Iris pigment epithelial cell (primary cell): ENCODE measurements around the gene KRR1.

Source experiments
- DNase-seq: peaks from one replicate; pipeline ENCODE4 v3.0.0-alpha.2; 2011; ENCODE audit warnings: low read depth

Gene KRR1

DNA sequence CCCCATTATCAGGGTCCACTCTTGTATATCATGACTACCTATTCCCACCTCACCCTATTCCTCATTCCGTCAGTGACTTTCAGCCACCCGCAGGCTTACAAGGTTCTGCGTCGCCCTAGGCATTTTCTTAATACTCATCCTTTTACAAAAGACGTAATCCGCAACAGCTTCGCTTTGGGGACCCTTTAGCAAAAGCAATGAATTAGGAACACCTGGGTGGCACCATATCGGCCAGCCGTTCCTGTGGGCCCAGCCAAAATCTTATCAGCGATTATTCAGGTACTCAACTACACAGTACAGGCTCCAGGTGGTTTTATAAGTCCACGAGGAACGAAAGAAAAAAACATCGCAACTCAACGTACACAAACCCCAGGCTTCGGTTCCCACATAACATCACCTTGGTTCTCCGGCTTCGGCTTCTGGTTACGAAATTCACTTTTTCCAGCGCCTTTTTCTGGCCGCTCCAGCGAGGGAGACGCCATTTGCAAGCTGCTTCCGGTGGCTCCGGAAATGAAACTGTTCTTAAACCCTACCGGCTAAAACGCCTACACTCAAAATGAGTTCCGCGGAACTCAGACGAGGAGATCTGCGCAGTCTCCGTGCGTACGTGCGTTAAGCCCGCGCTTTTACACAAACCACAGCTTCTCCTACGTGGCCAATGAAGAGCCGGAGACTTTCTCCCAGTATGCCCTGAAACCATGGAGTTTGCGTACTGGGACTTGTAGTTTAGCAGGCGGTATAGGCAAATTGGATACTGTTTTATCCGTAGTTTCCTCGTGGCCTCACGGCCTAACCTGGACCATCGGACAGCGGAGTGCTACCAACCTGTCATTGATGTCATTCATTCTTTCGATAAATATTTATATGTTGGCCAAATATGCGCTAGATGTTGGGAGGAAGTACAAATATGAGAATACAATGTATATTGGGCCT lies at the start of gene KRR1:
Gene KRR1 (minus strand): TSS at position 494 of the 933 bp plus-strand sequence. CDS start 12 bp downstream, at position 482.
- peak; percentile 100 for DNase-seq

GRCh38 chr12:75560167-75560566 lies 48.8 kb upstream of the KRR1 start:
- peak; percentile 44 for DNase-seq

DNA sequence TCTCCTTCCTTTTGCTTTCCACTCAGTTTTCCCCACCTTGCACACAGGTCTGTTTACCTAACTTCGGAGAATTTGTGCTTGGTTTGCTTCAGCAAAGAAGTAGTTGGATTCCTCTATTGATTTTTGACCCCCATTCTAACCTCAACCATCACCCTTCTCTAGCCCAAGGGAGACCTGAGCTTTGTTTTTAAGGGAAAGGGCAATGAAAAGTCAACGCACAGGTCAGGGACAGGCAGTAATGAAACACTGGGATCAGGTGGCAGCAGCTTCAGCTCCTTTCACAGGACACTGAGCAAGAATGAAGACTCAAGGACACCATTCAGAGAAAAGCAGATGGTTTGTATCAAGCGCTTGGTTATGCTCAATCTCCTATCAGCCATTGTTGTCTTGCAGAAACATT lies 46.9 kb upstream of the KRR1 start:
- DNase-seq: no peak

DNA sequence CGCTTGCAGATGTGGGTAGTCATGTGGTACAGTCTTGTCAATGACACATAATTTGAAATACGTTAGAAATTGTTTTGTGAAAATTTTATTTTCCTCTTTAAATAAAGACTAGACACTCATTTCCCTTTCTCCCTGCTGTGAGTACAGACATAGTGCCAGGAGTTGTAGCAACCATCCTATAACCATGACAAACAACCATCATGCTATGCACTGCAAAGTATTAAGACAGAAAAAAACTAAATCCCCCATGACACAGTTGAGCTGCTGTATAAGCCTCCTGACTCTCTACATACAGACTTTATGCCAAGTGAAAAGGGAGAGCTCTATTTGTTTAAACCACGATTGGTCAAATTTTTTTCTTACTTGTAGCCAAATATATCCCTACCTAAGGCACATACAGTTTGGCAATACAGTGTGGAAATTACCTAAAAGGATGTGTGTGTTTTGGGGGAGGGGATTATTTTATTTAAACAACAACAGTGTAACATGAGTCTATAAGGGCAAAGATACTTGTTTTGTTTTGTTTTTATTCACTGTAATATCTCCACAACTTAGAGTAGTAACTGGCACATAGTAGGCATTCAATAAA lies 45.0 kb upstream of the KRR1 start:
- DNase-seq: no peak

DNA sequence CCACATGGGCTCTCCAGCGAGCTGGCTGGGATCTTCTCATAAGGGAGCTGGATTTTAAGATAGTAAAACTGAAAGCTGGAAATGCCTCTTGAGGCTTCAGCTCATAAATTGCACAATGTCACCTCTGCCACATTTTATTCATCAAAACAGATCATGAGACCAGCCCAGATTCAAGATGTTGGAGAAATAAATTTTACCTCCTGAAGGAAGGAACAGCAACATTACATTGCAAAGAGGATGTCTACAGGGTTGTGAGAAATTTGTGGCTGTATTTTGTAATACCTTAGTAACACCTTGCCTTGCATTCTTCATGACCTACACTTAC lies 43.1 kb upstream of the KRR1 start:
- peak; percentile 20 for DNase-seq

- DNase-seq: peak; percentile 34
Measured at GRCh38 chr12:75553836-75554555, 42.6 kb upstream of the KRR1 start.

DNA sequence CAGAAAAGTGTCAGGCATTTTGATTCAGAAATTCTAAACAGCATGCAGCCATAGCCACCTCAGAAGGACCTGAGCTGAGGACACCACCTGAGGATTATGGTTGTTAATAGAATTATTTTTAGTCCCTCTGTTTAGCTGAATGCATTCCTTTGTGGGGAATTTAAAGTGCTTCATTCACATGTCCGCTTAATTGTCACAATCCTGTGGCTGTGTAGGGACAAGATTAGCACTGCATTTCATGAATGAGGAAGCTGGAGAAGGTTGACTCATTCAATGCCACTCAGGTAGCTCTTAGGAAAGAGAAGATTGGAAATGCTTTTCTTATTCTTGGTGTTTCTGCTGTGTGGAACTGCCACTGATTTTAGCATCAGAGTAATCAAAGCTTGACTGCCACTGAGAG lies 42.0 kb upstream of the KRR1 start:
- DNase-seq: no peak

GRCh38 chr12:75551477-75551876 lies 40.1 kb upstream of the KRR1 start:
- no peak for DNase-seq

DNA sequence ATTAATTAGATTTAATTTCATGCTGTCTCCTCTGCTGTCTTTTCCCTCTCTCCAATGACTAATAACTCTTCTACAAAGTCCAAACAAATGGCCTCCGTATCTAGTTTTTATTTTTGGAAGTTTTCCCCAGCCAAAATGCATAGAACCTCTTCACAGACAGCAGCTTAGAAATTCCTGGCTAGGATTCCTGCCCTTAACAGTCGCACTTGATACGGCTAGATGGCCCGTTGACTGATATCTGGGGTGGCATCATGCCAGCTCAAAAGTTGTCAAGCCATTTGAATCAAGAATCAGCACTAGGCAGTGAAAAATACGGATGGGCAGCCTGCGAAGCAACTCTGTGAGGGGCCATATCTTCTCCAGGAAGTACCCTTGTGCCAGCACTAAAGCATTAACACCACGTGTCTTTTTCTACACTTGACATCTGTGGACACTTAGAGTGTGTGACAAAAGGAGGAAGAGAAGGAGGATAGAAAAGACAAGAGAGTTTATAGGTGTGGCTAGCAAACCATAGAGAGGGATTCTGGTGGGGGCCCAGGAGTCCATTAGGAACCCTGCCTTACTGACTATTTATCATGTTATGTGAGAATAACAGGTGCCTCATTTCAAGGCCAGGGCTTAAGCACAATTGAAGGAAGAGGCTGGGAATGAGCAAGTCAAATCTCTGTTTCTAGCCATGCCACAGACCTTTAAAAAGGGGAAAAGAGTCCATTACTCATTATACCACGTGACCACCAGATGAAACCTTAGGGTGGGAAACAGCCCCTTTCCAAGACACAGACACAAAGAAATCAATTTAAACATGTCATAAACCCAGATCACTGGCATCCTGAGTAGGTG lies 39.2 kb upstream of the KRR1 start:
- no peak for DNase-seq

DNA sequence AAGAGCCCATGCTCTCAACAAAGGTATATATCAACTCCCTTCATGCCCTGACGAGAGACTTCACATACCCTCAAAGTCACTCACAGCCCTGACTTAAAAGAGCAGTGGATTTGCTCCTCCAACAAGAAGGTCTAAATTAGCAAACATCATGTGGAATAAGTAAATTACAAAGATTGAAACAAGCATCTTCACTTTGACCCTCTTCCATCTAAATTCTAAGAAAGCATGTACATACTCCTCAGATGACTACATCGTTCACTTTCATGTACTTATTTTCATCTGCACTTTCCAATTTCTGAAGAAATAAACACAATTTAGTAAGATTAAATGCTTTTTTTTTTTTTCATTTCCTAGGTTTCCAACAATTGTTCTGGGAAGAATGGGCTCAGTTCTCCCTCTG lies 38.6 kb upstream of the KRR1 start:
- no peak for DNase-seq

DNA sequence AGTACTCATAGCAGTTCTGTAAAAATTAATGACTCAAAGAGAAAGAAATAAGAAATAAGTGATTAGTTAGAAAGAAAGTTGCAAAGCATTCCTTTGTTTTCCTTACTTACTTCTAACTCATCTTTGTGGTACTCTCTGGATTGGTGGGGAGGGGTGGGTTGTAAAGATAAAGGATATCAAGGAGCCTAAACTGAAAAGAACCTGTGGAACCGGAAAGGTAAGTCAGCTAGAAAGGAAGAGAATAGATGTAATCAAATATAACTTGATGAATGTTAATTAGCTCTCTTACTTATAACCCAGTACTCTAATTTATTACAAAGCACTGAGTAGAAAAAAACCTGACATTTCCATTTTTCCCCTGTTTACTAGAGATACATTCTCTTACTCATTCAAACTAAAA lies 37.5 kb upstream of the KRR1 start:
- no peak for DNase-seq

DNA sequence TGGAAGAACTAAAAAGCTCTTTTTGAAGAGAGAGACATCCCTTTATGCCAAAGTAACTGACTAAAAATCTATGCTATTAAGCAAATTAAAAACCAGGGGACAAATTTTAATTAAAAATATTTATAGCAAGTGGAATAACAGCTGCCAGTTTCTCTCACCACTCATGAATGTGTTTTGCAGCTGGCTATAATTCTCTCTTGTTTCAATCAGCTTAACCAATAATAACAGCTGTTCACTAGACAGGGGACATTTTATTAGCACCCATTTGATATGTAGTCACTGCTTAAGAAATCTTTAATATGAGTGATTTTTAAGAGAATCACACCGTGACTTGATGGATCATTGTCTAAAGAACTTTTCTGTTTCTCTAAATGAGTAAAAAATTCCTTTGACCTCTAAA lies 34.2 kb upstream of the KRR1 start:
- DNase-seq: no peak

DNA sequence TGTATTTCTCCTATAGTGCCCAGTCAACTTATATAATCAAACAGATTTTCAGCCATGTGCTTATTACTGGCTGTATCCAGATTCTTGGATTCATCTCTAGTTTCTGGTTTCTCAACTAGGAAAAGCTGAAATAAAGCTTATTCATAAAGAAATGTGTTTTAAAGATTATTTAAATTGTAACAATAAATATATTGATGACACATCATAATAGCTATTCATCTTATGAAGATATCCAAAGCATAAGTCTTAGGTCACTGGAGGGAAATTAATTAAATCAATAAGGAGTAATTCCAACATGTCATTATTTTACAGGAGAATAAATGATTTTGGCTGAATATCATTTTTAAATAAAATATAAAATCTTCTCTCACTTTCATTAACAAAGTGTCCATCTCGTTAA lies 32.1 kb upstream of the KRR1 start:
- no peak for DNase-seq

DNA sequence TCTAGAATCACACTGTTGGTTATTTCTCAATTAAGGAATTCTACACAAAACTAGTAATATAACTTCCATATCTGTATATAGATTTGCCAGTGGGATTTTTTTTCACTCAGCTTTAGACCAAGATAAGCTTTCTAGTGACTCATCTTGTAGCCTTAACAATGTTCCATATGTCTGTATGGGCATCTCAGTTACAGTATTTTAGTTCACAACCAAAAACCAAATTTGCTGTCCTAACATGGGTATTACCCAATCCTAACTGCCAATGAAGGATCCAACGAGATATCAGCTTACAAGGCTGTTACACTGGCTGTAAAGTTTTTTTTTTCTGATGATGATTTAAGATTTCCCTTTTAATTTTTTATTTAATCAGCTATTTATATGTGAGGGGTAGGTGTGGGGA lies 31.5 kb upstream of the KRR1 start:
- peak; percentile 68 for DNase-seq

DNA sequence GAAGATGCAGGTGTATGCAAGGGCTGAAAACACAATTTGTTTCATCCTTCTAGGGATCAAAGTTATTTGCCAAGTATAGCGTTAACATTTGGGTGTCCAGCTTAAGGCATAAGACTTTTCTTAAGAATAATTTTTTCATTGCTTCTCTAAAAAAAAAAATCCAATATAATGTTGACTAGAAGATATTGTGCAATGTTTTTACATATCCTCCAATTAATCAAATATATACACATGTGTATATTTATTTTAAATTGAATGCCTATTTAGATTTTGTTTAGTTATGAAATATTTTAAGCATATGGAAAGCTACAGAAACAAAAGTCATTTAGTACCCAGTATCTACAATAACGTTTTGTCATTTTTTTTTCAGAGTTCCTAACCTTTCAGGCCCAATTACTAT lies 28.5 kb upstream of the KRR1 start:
- DNase-seq: no peak

DNA sequence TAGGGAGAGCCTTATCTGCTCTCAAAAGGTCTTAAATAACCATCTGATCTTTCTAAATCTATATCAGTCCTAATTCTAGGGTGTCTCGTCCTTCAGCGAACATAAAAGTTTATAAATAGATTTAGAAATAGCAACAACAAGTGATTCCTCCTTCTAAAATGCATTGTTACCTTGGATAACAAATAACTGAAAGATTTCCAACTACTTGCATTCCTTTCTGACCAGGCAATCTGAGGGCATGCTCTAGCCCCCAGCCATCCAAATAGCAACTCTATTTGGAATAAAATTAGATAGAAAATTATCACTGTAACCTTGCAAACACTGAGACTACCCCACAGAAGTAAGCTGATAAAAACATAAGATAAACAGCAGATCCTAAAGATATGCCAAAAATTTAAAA lies 21.8 kb upstream of the KRR1 start:
- no peak for DNase-seq

- DNase-seq: no peak
Measured at GRCh38 chr12:75529826-75530225, 18.4 kb upstream of the KRR1 start.

DNA sequence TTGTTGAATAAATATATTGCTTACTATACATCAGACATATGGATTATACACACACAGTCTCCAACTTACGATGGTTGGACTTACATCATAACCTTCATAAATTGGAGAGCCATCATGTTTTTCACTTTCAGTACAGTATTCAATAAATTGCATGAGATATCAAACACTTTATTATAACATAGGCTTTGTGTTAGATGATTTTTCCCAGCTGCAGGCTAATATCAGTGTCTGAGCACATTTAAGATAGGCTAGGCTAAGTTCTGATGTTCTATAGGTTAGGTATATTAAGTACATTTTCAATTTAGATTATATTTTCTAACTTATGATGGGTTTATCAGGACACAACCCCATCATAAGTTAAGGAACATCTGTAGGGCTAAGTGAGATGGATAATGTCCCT lies 17.9 kb upstream of the KRR1 start:
- DNase-seq: no peak

DNA sequence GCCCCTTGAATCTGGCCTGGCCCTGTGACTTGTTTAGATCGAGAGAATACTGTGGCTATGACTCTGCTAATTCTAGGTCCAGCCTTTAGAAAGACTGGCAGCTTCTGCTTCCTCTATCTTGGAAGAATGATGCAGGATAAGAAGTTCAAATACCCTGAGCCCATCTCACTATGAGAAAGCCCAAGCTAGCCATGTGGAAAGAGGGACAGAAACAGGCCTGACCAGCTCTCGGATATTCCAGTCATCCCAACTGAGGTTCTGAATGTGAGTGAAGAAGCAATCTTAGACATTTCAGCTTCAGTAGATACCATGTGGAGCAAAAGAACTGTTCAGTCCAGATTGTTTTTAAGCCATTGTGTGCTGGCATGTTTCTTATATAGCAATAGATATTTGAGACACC lies 17.3 kb upstream of the KRR1 start:
- no peak for DNase-seq

DNA sequence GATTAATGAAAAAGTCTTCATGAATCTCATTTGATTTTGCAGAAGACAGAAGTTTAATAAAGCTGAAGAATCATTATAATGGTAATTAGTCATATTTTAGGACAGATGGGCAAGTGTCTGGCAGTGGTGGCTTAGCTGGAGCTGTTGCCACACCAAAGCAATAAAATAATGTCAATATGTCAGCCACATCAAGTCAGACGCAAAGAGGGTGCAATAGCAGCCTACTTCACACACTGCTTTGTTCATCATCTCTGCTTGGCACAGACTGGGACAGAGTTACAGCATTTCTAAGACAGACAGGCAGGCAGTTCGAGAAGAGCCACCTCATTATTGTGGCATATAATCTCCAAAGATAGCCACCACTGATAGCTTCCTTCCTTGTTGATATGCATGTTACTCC lies 16.9 kb upstream of the KRR1 start:
- no peak for DNase-seq

DNA sequence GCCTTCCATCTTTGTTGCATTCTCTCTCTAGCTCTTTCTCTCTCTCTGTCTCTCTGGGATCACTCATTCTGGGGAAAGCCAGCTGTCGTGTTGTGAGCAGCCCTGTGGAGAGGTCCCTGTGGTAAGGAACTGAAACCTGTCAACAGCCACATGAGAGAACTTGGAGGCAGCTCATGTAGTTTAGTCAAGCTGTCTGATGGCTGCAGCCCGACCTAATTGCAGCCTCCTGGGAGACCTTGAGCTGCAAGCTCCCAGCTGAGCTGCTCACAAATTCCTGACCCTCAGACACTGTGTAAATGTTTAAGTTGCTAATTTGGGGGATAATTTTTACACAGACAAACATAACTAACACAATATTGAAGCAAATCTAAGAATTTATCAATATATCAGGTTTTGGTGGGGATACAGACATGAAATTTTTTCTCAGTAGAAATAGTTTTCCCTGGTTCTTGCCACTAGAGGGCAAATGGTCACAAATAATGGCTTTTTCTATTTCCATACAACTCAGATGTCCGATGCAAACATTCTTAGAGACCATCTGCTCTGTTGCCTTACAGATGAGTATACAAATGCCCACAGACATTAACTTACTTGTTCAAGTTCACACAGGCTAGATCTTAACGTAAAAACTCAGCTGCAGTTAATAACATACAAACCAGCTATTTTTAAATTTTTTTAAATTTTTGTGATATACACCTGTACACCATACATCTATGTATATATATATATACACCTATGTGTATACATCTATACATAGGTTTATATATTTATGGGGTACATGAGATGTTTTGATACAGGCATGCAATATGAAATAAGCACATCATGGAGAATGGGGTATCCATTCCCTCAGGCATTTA lies 15.5 kb upstream of the KRR1 start:
- DNase-seq: peak; percentile 66
